Vagina (tissue), 2 donors: ENCODE data around the gene GRM4.

Experiments used
- POLR2A ChIP-seq, 2 donors: fragments of 450-650 bp; IDR thresholded peaks; one replicate each; pipeline ENCODE4 v1.6.1; 2017; ENCODE audit warnings: antibody characterized with exemption in 2 of 2, mild to moderate bottlenecking in 2 of 2, moderate library complexity in 2 of 2
- TF ChIP-seq, protein P1 (sequence below), 3 experiments: fragments of 450-650 bp in 2 of 3; fragments of 200-600 bp in 1 of 3; sonication (generic) in 1 of 3; IDR thresholded peaks; one replicate each; pipeline ENCODE4 v1.5.1; 2017 to 2019; ENCODE audit warnings: antibody characterized with exemption in 3 of 3, mild to moderate bottlenecking in 2 of 3, moderate library complexity in 2 of 3

DNA sequence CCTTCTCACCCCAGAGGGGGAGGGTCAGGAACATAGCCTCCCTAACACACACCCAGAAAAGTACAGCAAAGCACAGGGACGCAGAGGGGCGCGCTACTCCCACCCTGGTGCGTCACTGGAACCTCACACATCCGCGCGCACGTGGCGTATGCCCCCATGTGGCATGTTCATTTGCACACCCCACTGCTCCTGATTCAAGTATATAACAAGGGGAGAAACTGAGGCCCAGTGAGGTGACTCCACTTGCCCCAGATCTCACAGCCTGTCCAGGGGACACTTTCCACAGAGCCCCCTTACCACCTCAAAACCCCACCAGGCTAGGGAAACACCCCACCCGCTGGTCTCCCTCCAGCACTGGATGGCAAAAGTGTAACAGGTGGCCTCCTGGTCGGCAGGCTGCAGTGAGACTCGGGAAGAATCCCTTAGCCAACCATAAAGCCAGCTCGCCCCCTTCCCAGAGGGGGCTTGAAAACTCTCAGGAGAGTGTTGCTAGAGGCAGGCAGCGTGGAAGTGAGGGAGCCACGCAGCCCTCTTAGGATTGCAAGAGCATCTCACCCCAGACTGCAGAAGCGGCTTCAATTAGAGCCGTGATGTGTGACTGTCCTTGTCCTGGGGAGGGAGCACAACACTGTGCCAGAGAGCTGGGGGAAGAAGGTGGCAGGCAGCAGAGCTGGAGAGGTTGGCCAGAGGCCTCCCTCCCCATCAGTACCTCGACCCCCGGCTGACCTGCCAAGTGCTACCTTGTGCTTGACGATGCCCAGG lies at the start of gene GRM4:
- TF ChIP-seq, protein P1, sequence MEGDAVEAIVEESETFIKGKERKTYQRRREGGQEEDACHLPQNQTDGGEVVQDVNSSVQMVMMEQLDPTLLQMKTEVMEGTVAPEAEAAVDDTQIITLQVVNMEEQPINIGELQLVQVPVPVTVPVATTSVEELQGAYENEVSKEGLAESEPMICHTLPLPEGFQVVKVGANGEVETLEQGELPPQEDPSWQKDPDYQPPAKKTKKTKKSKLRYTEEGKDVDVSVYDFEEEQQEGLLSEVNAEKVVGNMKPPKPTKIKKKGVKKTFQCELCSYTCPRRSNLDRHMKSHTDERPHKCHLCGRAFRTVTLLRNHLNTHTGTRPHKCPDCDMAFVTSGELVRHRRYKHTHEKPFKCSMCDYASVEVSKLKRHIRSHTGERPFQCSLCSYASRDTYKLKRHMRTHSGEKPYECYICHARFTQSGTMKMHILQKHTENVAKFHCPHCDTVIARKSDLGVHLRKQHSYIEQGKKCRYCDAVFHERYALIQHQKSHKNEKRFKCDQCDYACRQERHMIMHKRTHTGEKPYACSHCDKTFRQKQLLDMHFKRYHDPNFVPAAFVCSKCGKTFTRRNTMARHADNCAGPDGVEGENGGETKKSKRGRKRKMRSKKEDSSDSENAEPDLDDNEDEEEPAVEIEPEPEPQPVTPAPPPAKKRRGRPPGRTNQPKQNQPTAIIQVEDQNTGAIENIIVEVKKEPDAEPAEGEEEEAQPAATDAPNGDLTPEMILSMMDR (IDR thresholded peaks at IDR 0.05) = no peak
- no peak for TF ChIP-seq POLR2A (IDR thresholded peaks at IDR 0.05)
